GM12878 (cell line): Measurements from ENCODE around the gene RXFP3. TPM values are rescaled to one million over a fixed set of nuclear protein-coding genes. Genes with fewer than 3 reads are reported as not detected.

ENCODE experiments used
- ATAC-seq: fragments of 200-7000 bp; cut with Tn5 transposase; 3 replicates; pipeline ENCODE4 v1.9.1; 2020; ENCODE audit warnings: mild to moderate bottlenecking, moderate library complexity
- BruUV-seq: library from RNA; stranded (reverse); fragments of 400-500 nt; replicated peaks from 2 replicates; lab custom pipeline; 2021; lab: Mats Ljungman, UMichigan
- CTCF ChIA-PET: fragments of 300-600 bp; sonication (Branson Sonifier 250); formaldehyde crosslinking; extraction: SDS; loops from one replicate; lab custom pipeline; 2021; ENCODE audit warnings: inconsistent platforms; lab: Yijun Ruan, JAX
- POLR2A ChIA-PET: fragments of 350-600 bp; formaldehyde crosslinking; extraction: SDS; loops from one replicate; lab custom pipeline; 2021; ENCODE audit warnings: inconsistent platforms; lab: Charles Lee
- RAD21 ChIA-PET: fragments of 300-600 bp; sonication (Branson Sonifier 250); formaldehyde crosslinking; loops from one replicate; lab custom pipeline; 2023; ENCODE audit warnings: antibody characterized with exemption; ENCODE audit not compliant: unreplicated experiment; lab: Charles Lee
- SMC1A ChIA-PET: fragments of 300-600 bp; sonication (Branson Sonifier 250); formaldehyde crosslinking; loops from one replicate; lab custom pipeline; 2023; ENCODE audit not compliant: unreplicated experiment, uncharacterized antibody; lab: Charles Lee
- DNase-seq: peaks from one replicate; pipeline ENCODE4 v3.0.0-alpha.2; 2011; ENCODE audit warnings: low read depth, low spot score
- FAIRE-seq: peaks from 3 replicates; lab custom pipeline; 2011; peaks lifted over from hg19 to GRCh38; lab: Jason Lieb, UNC
- H2AFZ ChIP-seq: 2 replicates; pipeline ENCODE4 v1.6.0; 2011; ENCODE audit warnings: low read depth, low read length, control low read depth; ENCODE audit not compliant: control insufficient read depth
- H3K27ac ChIP-seq: 2 replicates; pipeline ENCODE4 v1.5.1; 2011; ENCODE audit warnings: control low read depth; ENCODE audit not compliant: control insufficient read depth, insufficient read depth
- H3K27me3 ChIP-seq, 2 experiments: replicated peaks in 1 of 2; 2 replicates each; pipeline versions ENCODE4 v1.6.0 to v1.6.1; 2011; ENCODE audit warnings: low read length in 1 of 2; ENCODE audit not compliant: control insufficient read depth in 2 of 2, insufficient read depth in 2 of 2
- H3K36me3 ChIP-seq, 2 experiments: 2 replicates each; pipeline ENCODE4 v1.5.1; 2011; ENCODE audit warnings: low read length in 1 of 2; ENCODE audit not compliant: control insufficient read depth in 2 of 2, insufficient read depth in 2 of 2
- H3K4me1 ChIP-seq: 2 replicates; pipeline ENCODE4 v1.6.1; 2011; ENCODE audit warnings: mild to moderate bottlenecking, low read length, moderate library complexity, mixed read lengths; ENCODE audit not compliant: control insufficient read depth, insufficient read depth
- H3K4me2 ChIP-seq: 2 replicates; pipeline ENCODE4 v1.6.0; 2011; ENCODE audit warnings: control low read depth; ENCODE audit not compliant: control insufficient read depth, insufficient read depth
- H3K4me3 ChIP-seq: fragments of 200-600 bp; sonication (generic); 2 replicates; pipeline ENCODE4 v1.5.1; 2016
- H3K79me2 ChIP-seq: 2 replicates; pipeline ENCODE4 v1.6.0; 2011; ENCODE audit warnings: low read length; ENCODE audit not compliant: control insufficient read depth, insufficient read depth
- H3K9ac ChIP-seq: 2 replicates; pipeline ENCODE4 v1.8.0; 2011; ENCODE audit warnings: low read length, control low read depth, mixed read lengths; ENCODE audit not compliant: control insufficient read depth, insufficient read depth
- H3K9me3 ChIP-seq: replicated peaks from 3 replicates; pipeline ENCODE4 v1.5.1; 2011; ENCODE audit warnings: mild to moderate bottlenecking, low read length; ENCODE audit not compliant: control insufficient read depth, insufficient read depth
- H4K20me1 ChIP-seq: 2 replicates; pipeline ENCODE4 v1.6.0; 2011; ENCODE audit not compliant: control insufficient read depth, insufficient read depth
- DPF2 ChIP-seq: fragments of 450-650 bp; IDR thresholded peaks from 2 replicates; pipeline ENCODE4 v1.6.1; 2017; ENCODE audit warnings: mild to moderate bottlenecking
- EGR1 ChIP-seq, 2 experiments: IDR thresholded peaks; 1 replicate in 1 of 2; 2 replicates in 1 of 2; pipeline ENCODE4 v1.6.1; 2011 to 2012; ENCODE audit warnings: low read depth in 2 of 2, low read length in 2 of 2, borderline replicate concordance in 1 of 2, mild to moderate bottlenecking in 1 of 2, moderate library complexity in 1 of 2
- NKRF ChIP-seq: fragments of 450-650 bp; conservative IDR thresholded peaks from 2 replicates; pipeline ENCODE4 v1.6.1; 2017; ENCODE audit warnings: mild to moderate bottlenecking, moderate library complexity
- NR2C2 ChIP-seq: IDR thresholded peaks from 2 replicates; pipeline ENCODE4 v1.6.1; 2011; ENCODE audit warnings: borderline replicate concordance, low read depth; ENCODE audit not compliant: control insufficient read depth, insufficient read length
- NRF1 ChIP-seq: conservative IDR thresholded peaks from 2 replicates; pipeline ENCODE4 v1.6.1; 2011; ENCODE audit warnings: mild to moderate bottlenecking, low read depth, low read length, improper control_type of control experiment
- POLR2AphosphoS2 ChIP-seq: IDR thresholded peaks from 2 replicates; pipeline ENCODE4 v1.6.1; 2011; ENCODE audit warnings: low read depth, mild to moderate bottlenecking, low read length, improper control_type of control experiment, moderate library complexity
- SRF ChIP-seq, 2 experiments: IDR thresholded peaks; 2 replicates each; pipeline ENCODE4 v1.6.1; 2011; ENCODE audit warnings: low read depth in 2 of 2, low read length in 2 of 2, mild to moderate bottlenecking in 1 of 2, moderate library complexity in 1 of 2
- STAT1 ChIP-seq: fragments of 450-650 bp; conservative IDR thresholded peaks from 2 replicates; pipeline ENCODE4 v1.6.1; 2014; ENCODE audit warnings: antibody characterized with exemption, mild to moderate bottlenecking
- SUPT20H ChIP-seq: IDR thresholded peaks from 2 replicates; pipeline ENCODE4 v1.6.1; 2011; ENCODE audit warnings: low read depth, mild to moderate bottlenecking, low read length, moderate library complexity, borderline replicate concordance; ENCODE audit not compliant: control insufficient read depth
- WGBS: methylation state at CpG from one replicate; pipeline ENCODE4 v1.1.6; 2016; ENCODE audit warnings: low lambda C conversion rate; ENCODE audit not compliant: insufficient replicate concordance, insufficient coverage; ENCODE audit errors: missing lambda C conversion rate; 5-methylcytosine and 5-hydroxymethylcytosine counted together
- in situ Hi-C: fragments of 300-500 bp; cut with MboI; formaldehyde crosslinking; loops from 9 replicates; pipeline ENCODE4 v1.14.3; 2018; ENCODE audit warnings: mixed read lengths
- intact Hi-C: fragments of 100-400 bp; cut with micrococcal nuclease; formaldehyde crosslinking; loops from one replicate; pipeline ENCODE4 v1.14.2; 2022; ENCODE audit not compliant: unreplicated experiment
- polyA plus RNA-seq, 11 experiments: library from polyadenylated mRNA; depleted of rRNA in 4 of 11; unstranded in 6 of 11; stranded (reverse) in 5 of 11; fragments of >200 nt; fragmentation: Nextera tagmentation in 4 of 11; fragmentation: Illumina TruSeq in 1 of 11; extraction: Ambion mirVana in 4 of 11; extraction: Trizol in 1 of 11; gene quantifications; 1 replicate in 1 of 11; 2 replicates in 10 of 11; pipeline versions ENCODE4 v1.2.1 to v1.2.3, GENCODE V29; 2011 to 2016; ENCODE audit warnings: inconsistent platforms in 2 of 11, missing spikeins in 2 of 11, low read depth in 1 of 11
- total RNA-seq, 4 experiments: library from RNA; depleted of rRNA in 3 of 4; stranded (reverse); fragments of >200 nt in 3 of 4; fragmentation: Illumina TruSeq in 1 of 4; extraction: Trizol in 1 of 4; gene quantifications; 2 replicates each; pipeline versions ENCODE4 v1.2.1 to v1.2.3, GENCODE V29; 2013 to 2021

The RXFP3 gene
- total and polyA plus RNA-seq, 10 of the 15 experiments (the other 5 are each of a cell fraction or from before 2014, with no cell fraction given), result 0.03 to 0.06 TPM; not detected in 8

GRCh38 chr5:33891788-33892619 is 44.2 kb upstream of the RXFP3 start, which contains the start of gene ADAMTS12:
Gene ADAMTS12 (minus strand): TSS chr5:33891990. CDS start chr5:33891856, 134 bp downstream.
- peak within 1 kb of the TSS; percentile 54 for H2AFZ ChIP-seq
- no TSS peak for BruUV-seq

More at GRCh38 chr5:33891788-33892619, 44.2 kb upstream of the RXFP3 start, which contains the start of gene ADAMTS12:
- POLR2A ChIA-PET, result no interaction called here
- Histone ChIP-seq H3K4me2 (peak within 1 kb of the TSS; percentile 90), H3K79me2 (peaks cover 8% of the 10 kb centered on the region), H3K9me3 (no peaks in the 10 kb centered on the region; the same call in 2 of the 3 replicates), H3K4me3 (peak within 1 kb of the TSS; percentile 67), H3K27me3 (no peaks in the 10 kb centered on the region), H3K4me1 (peaks cover 5% of the 10 kb centered on the region), H3K9ac (peak within 1 kb of the TSS; percentile 64), H3K27ac (peak within 1 kb of the TSS; percentile 59), H3K36me3 (no peaks in the 10 kb centered on the region), H4K20me1 (no peaks in the 10 kb centered on the region)
- FAIRE-seq, result no peak
- RAD21 ChIA-PET, result interaction anchor here (1.3 kb wide), 1 partner anchor 42 kb away, joined by 3 read pairs; no protein-coding TSS in a partner anchor
- TF ChIP-seq DPF2 (no peak), NRF1 (no peak), STAT1 (no peak), EGR1 (IDR thresholded peaks at IDR 0.05; ENCODE audit: borderline replicate concordance in 1 of 2, low read depth in 2 of 2, low read length in 2 of 2) (peak in 1 of 2 experiments; percentile 50; a peak in 1 of 3 replicates), SUPT20H (no peak), POLR2AphosphoS2 (no peak), NKRF (no peak), SRF (IDR thresholded peaks at IDR 0.05; ENCODE audit: low read depth in 2 of 2, low read length in 2 of 2) (0 out of 4 replicates have a peak, but pooled peaks of 1 of the 2 experiments have one; percentile 31), NR2C2 (no peak)
- 38% methylated on average over 25 of the region's 45 CpGs for WGBS
- ATAC-seq, result peak; percentile 27
- intact Hi-C loops (no loop called here), in situ Hi-C loops (no loop called here)
- SMC1A ChIA-PET, result interaction anchor here (1.0 to 1.1 kb wide), 2 partner anchors 43 to 216 kb away, joined by 4 read pairs; no protein-coding TSS in a partner anchor
- CTCF ChIA-PET, result interaction anchor here (0.6 to 1.7 kb wide), 2 partner anchors 42 to 109 kb away, joined by 3 to 5 read pairs; no protein-coding TSS in a partner anchor
- no peak for DNase-seq
